Measurements from ENCODE around the gene REXO4. TPM values are rescaled to one million over a fixed set of nuclear protein-coding genes. Genes with fewer than 3 reads are reported as not detected.

The REXO4 gene
- total and polyA plus RNA-seq, 4 experiments from 2014 or later = 10.7 to 39.0 (median 32.0) TPM

DNA sequence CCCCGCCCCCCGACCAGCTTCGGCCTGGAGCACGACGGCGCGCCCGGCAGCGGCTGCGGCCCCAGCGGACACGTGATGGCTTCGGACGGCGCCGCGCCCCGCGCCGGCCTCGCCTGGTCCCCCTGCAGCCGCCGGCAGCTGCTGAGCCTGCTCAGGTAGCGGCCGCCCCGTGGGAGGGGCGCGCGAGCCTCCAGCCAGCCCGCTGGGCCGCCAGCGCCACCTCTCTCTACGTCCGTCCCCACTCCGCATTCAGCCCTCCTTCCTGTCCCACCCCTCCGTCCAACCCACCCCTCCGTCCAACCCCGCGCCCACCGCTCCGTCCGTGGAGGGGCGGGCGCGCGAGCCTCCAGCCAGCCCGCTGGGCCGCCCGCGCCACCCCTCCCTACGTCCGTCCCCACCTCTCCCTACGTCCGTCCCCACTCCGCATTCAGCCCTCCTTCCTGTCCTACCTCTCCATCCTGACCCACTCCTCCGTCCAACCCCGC, 10.8 kb upstream of the REXO4 start:
- H3K36me3 Mint-ChIP-seq = no peaks in the 10 kb centered on the region
- no peak for DNase-seq
- Histone ChIP-seq H3K9me3 (ENCODE audit: control insufficient read depth in 1 of 2, low read length in 2 of 2) (no peaks in the 10 kb centered on the region), H3K4me3 (ENCODE audit: low read length in 2 of 2) (no peak overlapping the region), H3K27ac (ENCODE audit: low read depth, low read length) (no peak overlapping the region), H3K36me3 (ENCODE audit: insufficient read depth, low read length) (no peaks in the 10 kb centered on the region), H3K4me1 (ENCODE audit: insufficient read depth, low read length) (no peaks in the 10 kb centered on the region), H3K27me3 (ENCODE audit: insufficient read depth, low read length) (peaks cover 6% of the 10 kb centered on the region)
- intact Hi-C loops (cut with micrococcal nuclease) = no loop called here
- H3K4me1 Mint-ChIP-seq = peaks cover 3 to 8% (median 4%) of the 10 kb centered on the region in 4 donors
- H3K9me3 Mint-ChIP-seq = no peaks in the 10 kb centered on the region
- peaks cover 13 to 17% of the 10 kb centered on the region in 2 donors for H3K27me3 Mint-ChIP-seq
- ChIA-PET POLR2A (ENCODE audit: partially characterized antibody) (no interaction called here), CTCF (ENCODE audit: partially characterized antibody) (no interaction called here)
- no peak overlapping the region for H3K4me3 Mint-ChIP-seq
- no peak overlapping the region for H3K27ac Mint-ChIP-seq

DNA sequence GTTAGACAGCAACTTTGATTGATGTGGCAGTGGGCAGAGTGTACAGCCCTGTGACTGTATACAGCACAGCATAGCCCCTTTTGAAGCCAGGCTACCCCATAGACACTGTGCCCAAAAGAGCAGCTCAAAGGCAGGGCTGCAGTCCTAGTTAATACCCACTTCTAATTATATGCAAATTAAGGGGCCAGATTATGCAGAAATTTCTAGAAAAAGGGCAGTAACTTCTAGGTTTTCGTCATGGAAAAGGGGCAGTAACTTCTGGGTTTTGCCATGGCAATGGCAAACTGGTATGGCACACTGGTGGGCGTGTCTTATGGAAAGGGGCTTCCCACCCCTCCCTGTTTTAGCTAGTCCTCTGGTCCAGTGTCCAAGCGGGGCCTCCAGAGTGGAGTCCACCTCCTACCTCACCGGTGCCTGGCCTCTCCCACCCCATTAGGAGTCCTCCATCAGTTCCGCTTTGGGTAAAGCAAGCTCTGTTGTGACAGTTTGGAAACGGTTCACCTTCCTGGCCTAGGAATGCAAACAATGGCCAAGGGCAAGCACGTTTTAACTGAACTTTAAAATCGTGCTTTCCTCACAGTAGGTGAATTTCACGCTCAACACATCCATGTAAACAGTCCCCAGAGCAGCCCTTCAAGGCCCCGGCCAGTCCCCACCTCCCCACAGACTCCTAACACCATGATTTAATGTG, 10.0 kb upstream of the REXO4 start:
- Histone ChIP-seq H3K4me3 (ENCODE audit: low read length in 2 of 2) (peak overlapping the region in 1 of 2 donors; percentile 32), H3K27ac (ENCODE audit: low read depth, low read length) (no peak overlapping the region), H3K36me3 (ENCODE audit: insufficient read depth, low read length) (no peaks in the 10 kb centered on the region), H3K9me3 (ENCODE audit: control insufficient read depth in 1 of 2, low read length in 2 of 2) (no peaks in the 10 kb centered on the region), H3K4me1 (ENCODE audit: insufficient read depth, low read length) (no peaks in the 10 kb centered on the region), H3K27me3 (ENCODE audit: insufficient read depth, low read length) (peaks cover 6% of the 10 kb centered on the region)
- H3K4me3 Mint-ChIP-seq = peak overlapping the region in 7 of 8 donors; percentile 20 to 68 (median 46)
- peak overlapping the region in 1 of 7 donors; percentile 62 for H3K27ac Mint-ChIP-seq
- ChIA-PET POLR2A (ENCODE audit: partially characterized antibody) (no interaction called here), CTCF (ENCODE audit: partially characterized antibody) (no interaction called here)
- H3K36me3 Mint-ChIP-seq = no peaks in the 10 kb centered on the region
- H3K9me3 Mint-ChIP-seq = no peaks in the 10 kb centered on the region
- intact Hi-C loops (cut with micrococcal nuclease) = no loop called here
- DNase-seq = no peak
- peaks cover 3 to 8% (median 4%) of the 10 kb centered on the region in 4 donors for H3K4me1 Mint-ChIP-seq
- H3K27me3 Mint-ChIP-seq = peaks cover 13 to 17% of the 10 kb centered on the region in 2 donors

DNA sequence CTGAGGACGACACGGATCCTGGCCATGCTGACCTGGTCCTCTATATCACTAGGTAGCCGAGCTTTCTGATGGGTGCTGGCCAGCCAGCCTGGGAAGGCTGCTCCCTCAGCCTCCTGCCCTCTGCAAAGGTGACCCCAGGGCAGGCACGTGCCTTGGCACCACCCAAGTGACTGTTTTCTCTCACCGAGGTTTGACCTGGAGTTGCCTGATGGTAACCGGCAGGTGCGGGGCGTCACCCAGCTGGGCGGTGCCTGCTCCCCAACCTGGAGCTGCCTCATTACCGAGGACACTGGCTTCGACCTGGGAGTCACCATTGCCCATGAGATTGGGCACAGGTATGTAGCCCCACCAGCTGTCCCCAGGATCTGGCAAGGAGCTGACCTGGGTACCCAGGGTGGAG, 8.2 kb upstream of the REXO4 start:
- H3K9me3 ChIP-seq (ENCODE audit: control insufficient read depth in 1 of 2, low read length in 2 of 2) = no peaks in the 10 kb centered on the region
- no peak for DNase-seq
- H3K27ac Mint-ChIP-seq = no peak overlapping the region
- no peak overlapping the region for H3K4me3 ChIP-seq (ENCODE audit: low read length in 2 of 2)
- CTCF ChIA-PET (ENCODE audit: partially characterized antibody) = no interaction called here
- H3K4me1 Mint-ChIP-seq = peaks cover 5 to 17% (median 10%) of the 10 kb centered on the region in 4 donors
- no peak overlapping the region for H3K4me3 Mint-ChIP-seq
- no peaks in the 10 kb centered on the region for H3K36me3 ChIP-seq (ENCODE audit: insufficient read depth, low read length)
- peaks cover 12 to 17% of the 10 kb centered on the region in 2 donors for H3K27me3 Mint-ChIP-seq
- H3K9me3 Mint-ChIP-seq = no peaks in the 10 kb centered on the region
- H3K27me3 ChIP-seq (ENCODE audit: insufficient read depth, low read length) = peaks cover 6% of the 10 kb centered on the region
- H3K27ac ChIP-seq (ENCODE audit: low read depth, low read length) = no peak overlapping the region
- no peaks in the 10 kb centered on the region for H3K36me3 Mint-ChIP-seq
- H3K4me1 ChIP-seq (ENCODE audit: insufficient read depth, low read length) = no peaks in the 10 kb centered on the region
- POLR2A ChIA-PET (ENCODE audit: partially characterized antibody) = no interaction called here
- intact Hi-C loops (cut with micrococcal nuclease) = no loop called here

DNA sequence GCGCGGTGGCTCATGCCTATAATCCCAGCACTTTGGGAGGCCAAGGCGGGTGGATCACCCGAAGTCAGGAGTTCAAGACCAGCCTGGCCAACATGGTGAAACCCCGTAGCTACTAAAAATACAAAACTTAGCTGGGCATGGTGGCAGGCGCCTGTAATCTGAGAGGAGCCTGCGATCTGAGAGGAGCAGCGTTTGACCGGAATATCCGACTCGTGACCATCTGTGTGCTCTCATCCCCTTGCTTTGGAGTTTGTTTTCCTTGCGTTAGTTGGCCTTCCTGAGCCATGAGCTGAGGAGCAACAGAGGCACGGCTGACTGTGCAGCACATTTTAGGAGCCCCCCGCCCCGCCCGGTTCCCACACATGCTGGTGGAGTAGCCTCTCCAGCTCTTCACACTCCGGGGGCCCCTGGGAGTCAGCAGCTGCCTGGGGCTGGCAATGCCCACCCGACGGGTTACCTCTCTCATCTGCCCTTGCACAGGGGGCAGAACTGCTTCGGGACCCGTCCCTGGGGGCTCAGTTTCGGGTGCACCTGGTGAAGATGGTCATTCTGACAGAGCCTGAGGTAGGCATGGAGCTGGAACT, 7.3 kb upstream of the REXO4 start:
- intact Hi-C loops (cut with micrococcal nuclease) = no loop called here
- H3K36me3 Mint-ChIP-seq = no peaks in the 10 kb centered on the region
- Histone ChIP-seq H3K4me3 (ENCODE audit: low read length in 2 of 2) (no peak overlapping the region), H3K27ac (ENCODE audit: low read depth, low read length) (no peak overlapping the region), H3K4me1 (ENCODE audit: insufficient read depth, low read length) (no peaks in the 10 kb centered on the region), H3K36me3 (ENCODE audit: insufficient read depth, low read length) (no peaks in the 10 kb centered on the region), H3K9me3 (ENCODE audit: control insufficient read depth in 1 of 2, low read length in 2 of 2) (no peaks in the 10 kb centered on the region), H3K27me3 (ENCODE audit: insufficient read depth, low read length) (peaks cover 6% of the 10 kb centered on the region)
- no peak overlapping the region for H3K27ac Mint-ChIP-seq
- H3K4me3 Mint-ChIP-seq = peak overlapping the region in 1 of 8 donors; percentile 21
- ChIA-PET CTCF (ENCODE audit: partially characterized antibody) (no interaction called here), POLR2A (ENCODE audit: partially characterized antibody) (no interaction called here)
- no peaks in the 10 kb centered on the region for H3K9me3 Mint-ChIP-seq
- H3K27me3 Mint-ChIP-seq = peaks cover 10 to 14% of the 10 kb centered on the region in 2 donors
- H3K4me1 Mint-ChIP-seq = peaks cover 7 to 19% (median 13%) of the 10 kb centered on the region in 4 donors
- no peak for DNase-seq

DNA sequence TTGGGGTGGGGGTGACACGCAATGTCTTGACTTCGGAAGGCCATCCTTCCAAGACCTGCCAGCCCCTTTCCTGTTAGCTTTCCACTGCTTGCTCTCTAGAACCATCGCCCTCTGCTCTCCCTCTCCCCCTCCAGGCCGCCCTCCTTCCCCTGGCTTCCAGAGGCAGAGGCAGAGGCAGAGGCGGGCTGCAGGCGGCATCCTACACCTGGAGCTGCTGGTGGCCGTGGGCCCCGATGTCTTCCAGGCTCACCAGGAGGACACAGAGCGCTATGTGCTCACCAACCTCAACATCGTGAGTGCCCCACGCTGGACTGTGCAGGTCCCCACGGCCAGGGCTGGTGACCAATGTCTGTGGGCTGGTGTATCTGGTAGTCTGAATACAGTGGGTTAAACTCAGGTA, 6.4 kb upstream of the REXO4 start:
- peaks cover 9 to 13% of the 10 kb centered on the region in 2 donors for H3K27me3 Mint-ChIP-seq
- H3K4me1 Mint-ChIP-seq = peaks cover 10 to 21% (median 17%) of the 10 kb centered on the region in 4 donors
- intact Hi-C loops (cut with micrococcal nuclease) = no loop called here
- Histone ChIP-seq H3K9me3 (ENCODE audit: control insufficient read depth in 1 of 2, low read length in 2 of 2) (no peaks in the 10 kb centered on the region), H3K4me1 (ENCODE audit: insufficient read depth, low read length) (no peaks in the 10 kb centered on the region), H3K27ac (ENCODE audit: low read depth, low read length) (no peak overlapping the region), H3K4me3 (ENCODE audit: low read length in 2 of 2) (no peak overlapping the region), H3K27me3 (ENCODE audit: insufficient read depth, low read length) (peaks cover 6% of the 10 kb centered on the region), H3K36me3 (ENCODE audit: insufficient read depth, low read length) (no peaks in the 10 kb centered on the region)
- DNase-seq = no peak
- H3K27ac Mint-ChIP-seq = no peak overlapping the region
- peaks cover 0 to 2% (median 0%) of the 10 kb centered on the region in 8 donors for H3K9me3 Mint-ChIP-seq
- CTCF ChIA-PET (ENCODE audit: partially characterized antibody) = no interaction called here
- POLR2A ChIA-PET (ENCODE audit: partially characterized antibody) = no interaction called here
- no peaks in the 10 kb centered on the region for H3K36me3 Mint-ChIP-seq
- H3K4me3 Mint-ChIP-seq = no peak overlapping the region

DNA sequence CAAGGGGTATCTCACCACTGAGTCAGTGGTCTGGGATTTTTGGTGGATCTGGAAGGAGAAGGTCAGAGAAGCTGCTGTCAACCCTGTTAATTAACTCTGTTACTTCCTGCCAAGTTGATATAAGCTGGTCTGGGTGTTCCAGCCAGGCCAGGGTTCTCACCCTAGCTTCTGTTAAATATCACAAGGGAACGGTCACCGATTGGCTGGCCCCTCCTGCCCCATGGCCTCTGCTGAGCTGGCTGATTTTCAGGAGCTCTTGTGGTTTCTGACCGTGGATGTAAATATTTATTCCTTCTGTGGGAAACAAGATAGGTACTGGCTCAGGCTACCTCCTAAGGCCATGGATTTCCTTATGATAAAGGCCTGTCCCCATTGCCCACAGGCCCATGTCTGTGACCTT, 5.4 kb upstream of the REXO4 start:
- Mint-ChIP-seq H3K9me3 (peaks cover 0 to 2% (median 0%) of the 10 kb centered on the region in 8 donors), H3K27me3 (peaks cover 9 to 13% of the 10 kb centered on the region in 2 donors), H3K4me3 (no peak overlapping the region), H3K36me3 (no peaks in the 10 kb centered on the region), H3K27ac (peak overlapping the region in 1 of 7 donors; percentile 50), H3K4me1 (peaks cover 14 to 31% (median 23%) of the 10 kb centered on the region in 4 donors)
- H3K27me3 ChIP-seq (ENCODE audit: insufficient read depth, low read length) = peaks cover 6% of the 10 kb centered on the region
- no peaks in the 10 kb centered on the region for H3K9me3 ChIP-seq (ENCODE audit: control insufficient read depth in 1 of 2, low read length in 2 of 2)
- H3K36me3 ChIP-seq (ENCODE audit: insufficient read depth, low read length) = no peaks in the 10 kb centered on the region
- no peaks in the 10 kb centered on the region for H3K4me1 ChIP-seq (ENCODE audit: insufficient read depth, low read length)
- DNase-seq = no peak
- POLR2A ChIA-PET (ENCODE audit: partially characterized antibody) = no interaction called here
- H3K27ac ChIP-seq (ENCODE audit: low read depth, low read length) = no peak overlapping the region
- CTCF ChIA-PET (ENCODE audit: partially characterized antibody) = no interaction called here
- intact Hi-C loops (cut with micrococcal nuclease) = no loop called here
- no peak overlapping the region for H3K4me3 ChIP-seq (ENCODE audit: low read length in 2 of 2)

DNA sequence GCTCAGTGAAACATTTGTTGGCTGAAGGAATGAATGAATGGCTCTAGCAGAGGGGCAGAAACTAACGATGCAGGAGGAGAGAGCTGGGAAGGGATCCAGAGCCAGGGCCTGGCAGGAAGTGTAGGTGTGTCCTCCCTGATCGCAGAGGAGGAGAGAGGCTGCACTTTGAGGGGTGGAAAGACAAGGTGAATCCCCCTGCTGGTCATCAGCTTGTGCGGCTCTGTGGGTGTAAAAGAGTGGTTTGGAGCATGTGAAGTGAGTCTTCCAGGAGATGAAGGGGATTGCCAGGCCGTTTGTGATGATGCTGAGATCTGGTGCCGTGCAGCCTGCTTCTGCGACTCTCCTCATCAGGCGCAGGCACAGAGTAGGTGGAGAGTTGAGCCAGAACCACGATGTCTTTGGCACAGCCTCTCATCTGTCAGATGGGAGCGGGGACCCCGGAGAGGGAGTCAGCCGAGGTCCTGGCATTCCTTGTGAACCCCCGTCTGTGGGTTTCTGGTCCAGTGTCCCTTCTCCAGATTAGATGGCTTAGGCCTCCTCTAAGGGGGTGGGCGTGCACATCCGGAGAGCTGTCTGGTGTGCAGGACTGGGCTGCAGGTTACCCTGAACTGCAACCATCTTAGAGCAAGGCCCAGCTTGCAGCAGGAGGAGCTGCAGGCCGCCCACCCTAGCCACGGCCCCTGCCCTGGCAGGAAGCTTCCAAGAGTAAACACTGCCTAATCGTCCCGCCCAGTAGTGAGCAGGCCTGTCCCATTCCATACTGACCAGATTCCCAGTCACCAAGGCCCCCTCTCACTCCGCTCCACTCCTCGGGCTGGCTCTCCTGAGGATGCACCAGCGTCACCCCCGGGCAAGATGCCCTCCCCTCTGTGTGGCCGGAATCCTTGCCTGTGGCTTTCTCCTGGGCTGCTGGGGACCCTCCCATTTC, 4.1 kb upstream of the REXO4 start, which contains the start of gene ADAMTS13:
Gene ADAMTS13 (plus strand): TSS at position 753 of the 928 bp plus-strand sequence. CDS start 77 bp downstream, at position 830.
- Histone ChIP-seq H3K4me3 (ENCODE audit: low read length in 2 of 2) (no peak within 1 kb of the TSS), H3K27ac (ENCODE audit: low read depth, low read length) (no peak within 1 kb of the TSS), H3K27me3 (ENCODE audit: insufficient read depth, low read length) (peaks cover 6% of the 10 kb centered on the region), H3K9me3 (ENCODE audit: control insufficient read depth in 1 of 2, low read length in 2 of 2) (no peaks in the 10 kb centered on the region), H3K4me1 (ENCODE audit: insufficient read depth, low read length) (peaks cover 5% of the 10 kb centered on the region), H3K36me3 (ENCODE audit: insufficient read depth, low read length) (no peaks in the 10 kb centered on the region)
- H3K4me1 Mint-ChIP-seq = peaks cover 16 to 40% (median 25%) of the 10 kb centered on the region in 4 donors
- H3K9me3 Mint-ChIP-seq = peaks cover 0 to 2% (median 0%) of the 10 kb centered on the region in 8 donors
- no peak within 1 kb of the TSS for H3K4me3 Mint-ChIP-seq
- ChIA-PET POLR2A (ENCODE audit: partially characterized antibody) (no interaction called here), CTCF (ENCODE audit: partially characterized antibody) (no interaction called here)
- H3K27me3 Mint-ChIP-seq = peaks cover 4 to 5% of the 10 kb centered on the region in 2 donors
- intact Hi-C loops (cut with micrococcal nuclease) = no loop called here
- H3K27ac Mint-ChIP-seq = peak within 1 kb of the TSS in 6 of 7 donors; percentile 40 to 77 (median 58)
- DNase-seq = peak in 1 of 5 donors; percentile 55
- peaks cover 0 to 3% of the 10 kb centered on the region in 2 donors for H3K36me3 Mint-ChIP-seq
